GM10266 (cell line): ENCODE measurements around the gene SYT15.

Source experiments
- DNase-seq: peaks from one replicate; pipeline ENCODE4 v3.0.0; 2012; ENCODE audit errors: extremely low spot score
- TF ChIP-seq, protein P1 (sequence below): IDR thresholded peaks from 2 replicates; pipeline ENCODE4 v1.5.1; 2012; ENCODE audit warnings: mild to moderate bottlenecking, low read depth; ENCODE audit not compliant: control insufficient read depth, insufficient read depth; ENCODE audit errors: missing control alignments

Gene SYT15

DNA sequence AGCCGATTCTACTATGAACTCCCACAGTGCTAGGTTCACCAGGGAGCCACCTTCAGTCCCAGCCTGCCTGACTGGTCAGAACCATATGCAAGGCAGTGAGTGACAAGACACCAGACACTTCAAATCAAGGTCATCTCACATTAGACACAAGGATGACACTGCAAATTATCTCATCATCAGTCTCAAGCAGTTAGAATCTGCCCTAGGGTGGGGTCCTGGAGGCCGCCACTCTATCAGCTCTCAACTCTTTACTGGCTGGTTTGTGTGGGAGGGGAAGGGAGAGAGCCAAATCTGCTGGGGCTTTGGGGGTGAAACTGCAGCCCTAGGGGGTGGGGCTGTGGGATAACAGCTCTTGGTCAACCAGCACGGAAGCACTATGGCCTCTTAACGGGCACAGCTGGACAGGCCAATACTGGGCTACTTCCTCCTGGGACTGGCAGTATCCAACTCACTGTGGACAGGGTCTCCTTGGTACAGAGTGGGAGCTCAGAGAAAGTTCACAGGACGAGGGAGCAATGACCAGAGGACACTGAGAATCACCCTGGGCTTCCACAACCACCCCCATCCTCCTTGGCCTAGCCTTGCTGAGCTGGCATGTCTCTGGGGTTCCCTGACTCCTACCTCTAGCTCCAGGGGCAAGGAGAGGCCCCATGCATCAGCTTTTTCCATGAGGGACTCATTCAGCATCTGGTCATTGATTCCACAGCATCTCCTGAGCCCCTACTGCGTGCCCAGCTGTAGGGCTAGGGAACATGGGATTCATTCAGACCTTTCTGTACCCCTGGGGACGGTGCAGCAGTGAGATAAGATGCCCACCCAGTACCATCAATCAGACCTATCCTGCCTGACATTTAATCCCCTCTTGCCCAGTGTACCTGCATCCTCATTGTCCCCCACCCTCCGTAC lies 27.9 kb upstream of the SYT15 start:
- TF ChIP-seq, protein P1, sequence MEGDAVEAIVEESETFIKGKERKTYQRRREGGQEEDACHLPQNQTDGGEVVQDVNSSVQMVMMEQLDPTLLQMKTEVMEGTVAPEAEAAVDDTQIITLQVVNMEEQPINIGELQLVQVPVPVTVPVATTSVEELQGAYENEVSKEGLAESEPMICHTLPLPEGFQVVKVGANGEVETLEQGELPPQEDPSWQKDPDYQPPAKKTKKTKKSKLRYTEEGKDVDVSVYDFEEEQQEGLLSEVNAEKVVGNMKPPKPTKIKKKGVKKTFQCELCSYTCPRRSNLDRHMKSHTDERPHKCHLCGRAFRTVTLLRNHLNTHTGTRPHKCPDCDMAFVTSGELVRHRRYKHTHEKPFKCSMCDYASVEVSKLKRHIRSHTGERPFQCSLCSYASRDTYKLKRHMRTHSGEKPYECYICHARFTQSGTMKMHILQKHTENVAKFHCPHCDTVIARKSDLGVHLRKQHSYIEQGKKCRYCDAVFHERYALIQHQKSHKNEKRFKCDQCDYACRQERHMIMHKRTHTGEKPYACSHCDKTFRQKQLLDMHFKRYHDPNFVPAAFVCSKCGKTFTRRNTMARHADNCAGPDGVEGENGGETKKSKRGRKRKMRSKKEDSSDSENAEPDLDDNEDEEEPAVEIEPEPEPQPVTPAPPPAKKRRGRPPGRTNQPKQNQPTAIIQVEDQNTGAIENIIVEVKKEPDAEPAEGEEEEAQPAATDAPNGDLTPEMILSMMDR, result no peak

DNA sequence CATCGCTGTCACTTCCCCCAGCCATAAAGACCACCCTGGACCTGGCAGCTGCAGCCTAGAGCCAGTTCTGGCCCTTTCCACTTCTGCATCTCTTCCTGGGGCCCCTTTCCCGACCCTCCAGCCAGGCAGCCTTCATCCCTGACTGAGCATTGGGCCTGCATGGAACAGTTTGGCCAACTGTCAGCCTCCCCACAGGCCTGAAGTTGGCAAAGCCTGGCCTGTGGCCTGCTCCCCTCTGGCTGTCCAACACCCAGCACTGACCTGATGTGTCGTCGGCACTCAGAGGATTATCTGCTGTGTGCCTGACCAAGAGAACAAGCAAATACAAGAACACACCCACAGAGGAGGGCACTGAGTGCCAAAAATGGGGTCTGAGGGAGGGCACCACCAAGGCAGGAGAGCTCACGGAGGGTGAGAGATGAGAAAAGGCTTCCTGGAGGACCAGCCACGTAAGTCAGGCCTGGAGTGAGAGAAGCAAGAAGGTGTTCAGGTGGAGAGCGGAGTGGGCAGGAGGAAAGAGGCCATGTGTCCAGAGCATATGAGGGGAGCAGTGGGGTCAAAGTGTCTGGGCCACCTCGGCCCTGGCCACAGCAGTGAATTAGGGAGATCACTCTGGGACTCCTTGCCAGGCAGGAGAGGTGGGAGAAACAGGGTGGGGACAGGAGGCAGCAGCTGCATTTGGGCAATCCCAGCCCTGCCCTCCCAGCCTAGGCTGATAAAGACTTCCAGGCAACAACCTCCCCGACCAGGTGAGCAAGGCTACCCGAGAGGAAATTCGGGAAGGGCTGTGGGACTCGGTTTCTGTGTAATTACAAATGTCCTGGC lies 27.0 kb upstream of the SYT15 start:
- TF ChIP-seq, protein P1, result no peak
- no peak for DNase-seq

More for the DNA sequence above, 27.9 kb upstream of the SYT15 start:
- no peak for DNase-seq

DNA sequence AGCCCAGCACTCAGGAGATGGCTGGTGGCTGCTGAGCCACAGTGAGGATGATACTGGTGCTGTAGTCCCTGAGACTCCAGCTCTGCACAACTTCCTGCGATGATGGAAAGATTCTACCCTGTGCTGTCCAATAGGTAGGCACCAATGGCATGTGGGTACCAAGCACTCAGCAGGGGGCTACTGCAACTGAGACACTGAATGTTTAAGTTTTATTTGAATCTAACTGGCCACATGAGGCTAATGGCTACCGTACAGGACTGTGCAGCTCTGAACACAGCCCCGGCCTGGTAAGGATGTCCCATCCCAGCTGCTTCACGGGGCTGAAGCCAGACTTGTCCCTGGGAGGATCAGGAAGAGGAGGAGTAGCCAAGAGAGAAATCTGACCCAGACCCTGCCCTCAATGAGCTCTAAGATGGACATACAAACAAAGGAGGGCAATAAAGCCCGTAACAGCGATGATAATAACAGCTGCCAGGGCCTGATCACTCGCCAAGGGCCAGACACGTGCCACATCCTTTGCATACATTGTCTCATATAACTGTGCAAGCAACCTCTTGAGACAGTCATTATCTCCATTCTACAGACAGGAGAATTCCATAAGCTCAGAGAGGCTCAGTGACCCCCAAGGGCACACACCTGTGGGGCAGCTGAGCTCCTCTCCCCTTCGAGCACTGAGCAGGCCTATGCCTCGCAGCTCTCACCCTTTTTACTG lies 26.2 kb upstream of the SYT15 start:
- no peak for DNase-seq
- TF ChIP-seq, protein P1, result no peak

DNA sequence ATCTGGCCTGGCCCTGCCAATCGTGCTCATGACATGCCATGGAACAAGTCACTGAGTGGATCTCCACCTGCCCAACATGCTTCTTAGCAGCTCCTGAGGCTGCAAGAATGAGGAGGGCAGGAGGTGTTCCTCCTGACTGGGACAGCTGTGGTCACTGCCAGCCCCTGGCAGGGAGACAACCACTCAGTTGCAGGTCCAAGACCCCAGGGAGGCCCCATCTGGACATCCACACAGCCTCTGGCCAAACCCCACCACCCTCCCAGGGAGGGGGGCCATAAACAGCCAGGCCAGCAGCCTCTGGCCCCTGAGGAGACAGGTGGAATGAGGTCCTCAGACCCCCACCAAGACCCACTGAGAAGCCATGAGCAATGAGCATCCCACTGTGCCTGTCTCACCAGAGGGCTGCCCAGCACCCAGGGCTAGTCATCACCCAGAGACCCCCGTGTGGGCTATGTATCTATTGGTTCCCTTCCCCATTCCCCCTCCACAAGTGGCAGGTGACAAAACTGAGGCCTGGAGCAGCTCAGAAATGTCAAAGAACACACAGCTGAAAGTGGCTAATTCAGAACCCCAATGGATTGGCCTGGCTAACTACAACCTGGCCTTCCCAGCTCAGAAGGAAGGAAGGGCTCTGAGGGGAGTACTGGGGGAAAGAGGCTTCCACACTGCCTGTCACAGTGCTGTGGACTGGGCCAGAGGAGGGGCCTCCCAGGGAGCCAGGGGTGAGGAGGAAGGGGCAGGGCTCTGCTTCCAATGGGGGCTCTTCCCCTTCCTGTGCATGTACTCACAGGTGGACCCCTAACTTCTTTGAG lies 25.5 kb upstream of the SYT15 start:
- TF ChIP-seq, protein P1, result no peak
- DNase-seq, result no peak

DNA sequence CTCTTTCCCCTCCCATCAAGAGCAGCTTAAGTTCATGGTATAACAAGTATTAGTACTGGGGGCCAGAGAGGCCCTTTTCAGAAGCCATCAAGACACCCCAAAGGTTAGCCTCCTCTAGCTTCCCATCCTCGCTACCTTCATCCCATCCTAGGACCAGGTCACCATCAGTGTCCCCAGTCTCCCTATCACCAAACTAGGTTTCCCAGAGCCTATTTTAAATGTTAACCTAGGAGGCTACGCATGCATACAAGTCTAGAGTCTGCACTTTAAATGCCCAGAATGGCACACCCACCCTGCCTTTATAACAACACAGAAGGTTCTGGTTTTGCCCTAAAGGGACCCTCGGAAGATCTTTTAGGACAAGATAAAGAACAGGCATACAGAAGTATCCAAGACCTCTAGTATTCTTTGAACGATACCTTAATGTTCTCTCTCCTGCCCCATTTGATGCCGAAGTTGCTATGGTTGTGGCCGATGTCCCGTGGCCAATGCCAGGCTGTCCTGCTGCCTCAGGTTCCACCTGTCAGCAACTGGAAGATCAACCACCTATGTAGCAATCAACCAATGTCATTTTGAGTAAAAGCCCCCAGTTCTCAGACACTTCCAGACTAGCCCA lies 24.7 kb upstream of the SYT15 start:
- DNase-seq, result no peak
- TF ChIP-seq, protein P1, result no peak

DNA sequence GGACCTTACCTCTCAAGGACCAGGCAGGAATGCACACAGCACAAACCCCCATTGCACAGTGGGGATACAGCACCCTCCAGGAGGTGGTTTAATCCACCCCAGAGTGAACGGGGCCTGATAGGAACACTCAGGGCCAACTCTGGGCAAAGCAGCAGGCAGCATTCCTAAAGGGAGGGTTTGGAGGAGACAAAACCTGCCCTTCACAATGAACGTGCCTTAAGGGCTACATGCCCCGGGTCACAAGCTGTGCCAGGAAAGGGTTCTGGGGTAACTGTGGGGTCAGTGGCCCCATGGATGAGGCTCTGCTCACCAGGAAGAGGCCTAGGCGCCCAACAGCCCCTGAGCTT lies 23.6 kb upstream of the SYT15 start:
- TF ChIP-seq, protein P1, result no peak
- no peak for DNase-seq
